HepG2 (cell line): ENCODE results near the gene CACNG5. TPM values are rescaled to one million over a fixed set of nuclear protein-coding genes. Genes with fewer than 3 reads are reported as not detected.

ENCODE experiments used
- ATAC-seq: fragments of 200-7000 bp; cut with Tn5 transposase; 3 replicates; pipeline ENCODE4 v1.9.1; 2020; ENCODE audit warnings: mild to moderate bottlenecking, moderate library complexity
- BruUV-seq: library from RNA; stranded (reverse); fragments of 400-500 nt; replicated peaks from 2 replicates; lab custom pipeline; 2021; lab: Mats Ljungman, UMichigan
- CTCF ChIA-PET: fragments of 300-600 bp; formaldehyde crosslinking; extraction: SDS; loops from one replicate; lab custom pipeline; 2021; ENCODE audit warnings: low total read pairs, inconsistent platforms, low intra/inter-chr PET ratio; lab: Yijun Ruan, JAX
- POLR2A ChIA-PET: fragments of 350-600 bp; sonication (Branson Sonifier 250); formaldehyde crosslinking; loops from one replicate; lab custom pipeline; 2020; ENCODE audit warnings: antibody characterized with exemption, inconsistent platforms; lab: Yijun Ruan, JAX
- DNase-seq: peaks from one replicate; pipeline ENCODE4 v3.0.0-alpha.2; 2015; ENCODE audit warnings: low spot score
- FAIRE-seq: peaks from 3 replicates; lab custom pipeline; 2011; peaks lifted over from hg19 to GRCh38; lab: Jason Lieb, UNC
- H2AFZ ChIP-seq: one replicate; pipeline ENCODE4 v1.6.1; 2011; ENCODE audit warnings: low read length, inconsistent platforms
- H3K27ac ChIP-seq: fragments of 300-600 bp; 3 replicates; pipeline ENCODE4 v1.8.0; 2011; ENCODE audit warnings: mixed run types, mild to moderate bottlenecking, mixed read lengths, low read length, inconsistent platforms; ENCODE audit not compliant: insufficient read depth; ENCODE audit errors: extremely low read length
- H3K27me3 ChIP-seq, 2 experiments: fragments of 200-600 bp in 1 of 2; 2 replicates in 1 of 2; 3 replicates in 1 of 2; pipeline versions ENCODE4 v1.6.0 to v1.8.0; 2011; ENCODE audit warnings: low read length in 2 of 2, mild to moderate bottlenecking in 2 of 2, moderate library complexity in 2 of 2, inconsistent platforms in 1 of 2; ENCODE audit not compliant: insufficient read depth in 2 of 2, control insufficient read depth in 1 of 2
- H3K36me3 ChIP-seq, 2 experiments: fragments of 200-600 bp in 1 of 2; replicated peaks in 1 of 2; 2 replicates in 1 of 2; 3 replicates in 1 of 2; pipeline versions ENCODE4 v1.5.1 to v1.8.0; 2011; ENCODE audit warnings: low read length in 2 of 2, inconsistent platforms in 1 of 2; ENCODE audit not compliant: insufficient read depth in 2 of 2, control insufficient read depth in 1 of 2
- H3K4me1 ChIP-seq: 2 replicates; pipeline ENCODE4 v1.5.1; 2012; ENCODE audit warnings: low read length, inconsistent platforms; ENCODE audit not compliant: insufficient read depth
- H3K4me2 ChIP-seq: 2 replicates; pipeline ENCODE4 v1.6.0; 2011; ENCODE audit warnings: low read depth, low read length, inconsistent platforms
- H3K4me3 ChIP-seq, 3 experiments: fragments of 200-600 bp in 1 of 3; sonication (generic), shearing (Covaris generic) in 1 of 3; replicated peaks in 1 of 3; 2 replicates each; pipeline ENCODE4 v1.5.1; 2011 to 2016; ENCODE audit warnings: low read length in 3 of 3, inconsistent platforms in 2 of 3, low read depth in 2 of 3, mild to moderate bottlenecking in 2 of 3, control low read depth in 1 of 3, mixed read lengths in 1 of 3; ENCODE audit not compliant: insufficient read depth in 1 of 3
- H3K79me2 ChIP-seq: one replicate; pipeline ENCODE4 v1.6.1; 2011; ENCODE audit warnings: low read length, inconsistent platforms; ENCODE audit not compliant: insufficient read depth
- H3K9ac ChIP-seq: 2 replicates; pipeline ENCODE4 v1.6.0; 2011; ENCODE audit warnings: mild to moderate bottlenecking, low read depth, low read length, inconsistent platforms; ENCODE audit not compliant: insufficient read depth
- H3K9me3 ChIP-seq: 2 replicates; pipeline ENCODE4 v1.5.1; 2012; ENCODE audit warnings: mild to moderate bottlenecking, low read length
- H4K20me1 ChIP-seq: 2 replicates; pipeline ENCODE4 v1.6.0; 2011; ENCODE audit warnings: inconsistent platforms, mild to moderate bottlenecking, low read length, moderate library complexity; ENCODE audit not compliant: insufficient read depth
- CENPBD1 ChIP-seq: sonication (generic); formaldehyde crosslinking; IDR thresholded peaks from 2 replicates; pipeline ENCODE4 v1.8.0; 2022; ENCODE audit warnings: missing genetic modification reagents, low read depth, mild to moderate bottlenecking, borderline replicate concordance
- ELF1 ChIP-seq: sonication (generic); formaldehyde crosslinking; IDR thresholded peaks from 2 replicates; pipeline ENCODE4 v1.4.0; 2020; ENCODE audit warnings: missing genetic modification reagents
- GPN1 ChIP-seq: sonication (generic); formaldehyde crosslinking; IDR thresholded peaks from 2 replicates; pipeline ENCODE4 v1.5.1; 2020; ENCODE audit warnings: missing genetic modification reagents, borderline replicate concordance
- HES4 ChIP-seq: sonication (generic); formaldehyde crosslinking; IDR thresholded peaks from 2 replicates; pipeline ENCODE4 v1.9.0; 2021; ENCODE audit warnings: mild to moderate bottlenecking, missing genetic modification reagents, borderline replicate concordance
- HHEX ChIP-seq: IDR thresholded peaks from 2 replicates; pipeline ENCODE4 v1.6.1; 2016; ENCODE audit warnings: control low read depth
- HNRNPL ChIP-seq: fragments of 200-400 bp; formaldehyde crosslinking; IDR thresholded peaks from 2 replicates; pipeline ENCODE4 v1.6.1; 2017; ENCODE audit warnings: mild to moderate bottlenecking, low read depth, low read length
- HOXA9 ChIP-seq: sonication (generic); formaldehyde crosslinking; IDR thresholded peaks from 2 replicates; pipeline ENCODE4 v1.8.1; 2022; ENCODE audit warnings: missing genetic modification reagents, mild to moderate bottlenecking, moderate library complexity, borderline replicate concordance
- KLF12 ChIP-seq: sonication (generic); formaldehyde crosslinking; IDR thresholded peaks from 2 replicates; pipeline ENCODE4 v1.4.0; 2020; ENCODE audit warnings: missing genetic modification reagents, borderline replicate concordance
- MYC ChIP-seq: sonication (generic); formaldehyde crosslinking; IDR thresholded peaks from 2 replicates; pipeline ENCODE4 v1.9.0; 2021; ENCODE audit warnings: missing genetic modification reagents, borderline replicate concordance
- RAD21 ChIP-seq: fragments of 450-650 bp; formaldehyde crosslinking; IDR thresholded peaks from 2 replicates; pipeline ENCODE4 v1.5.0; 2020; ENCODE audit warnings: mild to moderate bottlenecking
- TGIF2 ChIP-seq: IDR thresholded peaks from 2 replicates; pipeline ENCODE4 v1.6.1; 2016; ENCODE audit warnings: control low read depth, missing compliant biosample characterization
- USF2 ChIP-seq, 2 experiments: sonication (generic) in 1 of 2; formaldehyde crosslinking in 1 of 2; IDR thresholded peaks; 2 replicates each; pipeline versions ENCODE4 v1.5.1 to v1.6.1; 2011 to 2020; ENCODE audit warnings: borderline replicate concordance in 1 of 2, low read depth in 1 of 2, low read length in 1 of 2, mild to moderate bottlenecking in 1 of 2, missing genetic modification reagents in 1 of 2, moderate library complexity in 1 of 2
- ZBTB4 ChIP-seq: sonication (generic); formaldehyde crosslinking; IDR thresholded peaks from 2 replicates; pipeline ENCODE4 v1.4.0; 2020; ENCODE audit warnings: missing genetic modification reagents, mild to moderate bottlenecking, borderline replicate concordance
- ZKSCAN5 ChIP-seq: sonication (generic); formaldehyde crosslinking; IDR thresholded peaks from 2 replicates; pipeline ENCODE4 v1.5.1; 2020; ENCODE audit warnings: mild to moderate bottlenecking, missing genetic modification reagents
- ZNF232 ChIP-seq: sonication (generic); formaldehyde crosslinking; IDR thresholded peaks from 2 replicates; pipeline ENCODE4 v1.4.0; 2020; ENCODE audit warnings: missing genetic modification reagents, borderline replicate concordance
- ZNF326 ChIP-seq: sonication (generic); formaldehyde crosslinking; IDR thresholded peaks from 2 replicates; pipeline ENCODE4 v1.4.0; 2020; ENCODE audit warnings: missing genetic modification reagents, borderline replicate concordance
- ZNF382 ChIP-seq: sonication (generic); formaldehyde crosslinking; IDR thresholded peaks from 2 replicates; pipeline ENCODE4 v1.5.0; 2020; ENCODE audit warnings: missing genetic modification reagents, mild to moderate bottlenecking, borderline replicate concordance
- WGBS: methylation state at CpG from one replicate; pipeline ENCODE4 v1.1.6; 2017; ENCODE audit warnings: low lambda C conversion rate; 5-methylcytosine and 5-hydroxymethylcytosine counted together
- in situ Hi-C: cut with HindIII; loops from 2 replicates; pipeline ENCODE4 v1.10.0; 2017; ENCODE audit warnings: low pct_unique_long_range_greater_than_20kb; ENCODE audit not compliant: extremely low pct_ligation_motif_present
- intact Hi-C: fragments of 100-400 bp; cut with micrococcal nuclease; formaldehyde crosslinking; loops from one replicate; pipeline ENCODE4 v1.10.0; 2022; ENCODE audit not compliant: unreplicated experiment
- polyA plus RNA-seq, 8 experiments: library from polyadenylated mRNA; depleted of rRNA in 3 of 8; stranded (reverse) in 7 of 8; unstranded in 1 of 8; fragments of >200 nt; fragmentation: Illumina TruSeq in 4 of 8; extraction: Trizol in 4 of 8; gene quantifications; 2 replicates each; pipeline versions ENCODE4 v1.2.1 to v1.2.3, GENCODE V29; 2011 to 2016; ENCODE audit warnings: low read depth in 4 of 8, missing spikeins in 1 of 8, mixed read lengths in 1 of 8; ENCODE audit not compliant: insufficient read depth in 1 of 8
- total RNA-seq, 5 experiments: library from RNA; depleted of rRNA; stranded (reverse); fragments of >200 nt; fragmentation: Illumina TruSeq; extraction: Trizol; gene quantifications; 2 replicates each; pipeline ENCODE4 v1.2.3, GENCODE V29; 2016; ENCODE audit warnings: low read depth in 1 of 5

Gene CACNG5
- total and polyA plus RNA-seq, 2 of the 13 experiments (the other 11 are each of a cell fraction or from before 2014, with no cell fraction given): not detected

GRCh38 chr17:66910651-66911285, 75.9 kb downstream of the CACNG5 start (continued):
- TF ChIP-seq USF2 (IDR thresholded peaks at IDR 0.05; ENCODE audit: low read depth, low read length): no peak
- TF ChIP-seq USF2 (CRISPR knock-in tag; IDR thresholded peaks at IDR 0.05; ENCODE audit: borderline replicate concordance): no peak
- no peak for TF ChIP-seq HHEX (CRISPR knock-in tag)
- no peak for TF ChIP-seq CENPBD1

- Histone ChIP-seq H3K79me2 (no peaks in the 10 kb centered on the region), H3K27ac (no peak overlapping the region), H3K9ac (no peak overlapping the region), H3K4me2 (no peak overlapping the region), H3K36me3 (no peaks in the 10 kb centered on the region), H3K4me1 (no peaks in the 10 kb centered on the region), H4K20me1 (no peaks in the 10 kb centered on the region), H3K27me3 (peaks cover 0 to 51% of the 10 kb centered on the region in 2 experiments; a peak in 4 of 5 replicates), H3K4me3 (no peak overlapping the region), H3K9me3 (no peaks in the 10 kb centered on the region), H2AFZ (no peak overlapping the region)
- DNase-seq: peak; percentile 21
- intact Hi-C loops: loop anchor here (1.0 kb wide), 1 partner anchor 60 kb away; no protein-coding TSS in a partner anchor
- peak; percentile 88 for ATAC-seq
- no peak for FAIRE-seq
- 48% methylated on average over 6 of the region's 7 CpGs for WGBS
- BruUV-seq: no TSS peak
- POLR2A ChIA-PET: no interaction called here
- CTCF ChIA-PET: interaction anchor here (1.8 kb wide), 1 partner anchor 60 kb away, joined by 9 read pairs; no protein-coding TSS in a partner anchor
- in situ Hi-C loops: no loop called here
- TF ChIP-seq RAD21 (CRISPR knock-in tag): peak; percentile 63
- TF ChIP-seq ZBTB4 (CRISPR knock-in tag): no peak
- TF ChIP-seq ZNF232: no peak
- TF ChIP-seq MYC (CRISPR knock-in tag): 0 out of 2 replicates have a peak, but pooled peaks have one; percentile 20
- TF ChIP-seq HES4 (CRISPR knock-in tag): no peak
- TF ChIP-seq ZKSCAN5: no peak
- no peak for TF ChIP-seq HOXA9 (CRISPR knock-in tag)
- TF ChIP-seq ZNF326 (CRISPR knock-in tag): no peak
- TF ChIP-seq ELF1 (CRISPR knock-in tag): peak; percentile 25; the same call in 1 of the 2 replicates
- no peak for TF ChIP-seq TGIF2 (CRISPR knock-in tag)
- TF ChIP-seq KLF12 (CRISPR knock-in tag): no peak
- no peak for TF ChIP-seq GPN1 (CRISPR knock-in tag)
- TF ChIP-seq HNRNPL: 0 out of 2 replicates have a peak, but pooled peaks have one; percentile 67
- TF ChIP-seq ZNF382 (CRISPR knock-in tag): no peak
Measured at GRCh38 chr17:66915204-66915611, 80.3 kb downstream of the CACNG5 start.
